HG02798 (cell line): ENCODE results near the gene MNT.

Source experiments
- ATAC-seq: cut with Tn5 transposase; IDR thresholded peaks from one replicate; pipeline ENCODE4 v1.9.1; 2021; ENCODE audit warnings: mild to moderate bottlenecking; ENCODE audit not compliant: unreplicated experiment, poor library complexity

Gene MNT

GRCh38 chr17:2385240-2386210, 15.3 kb downstream of the MNT start:
- no peak for ATAC-seq

DNA sequence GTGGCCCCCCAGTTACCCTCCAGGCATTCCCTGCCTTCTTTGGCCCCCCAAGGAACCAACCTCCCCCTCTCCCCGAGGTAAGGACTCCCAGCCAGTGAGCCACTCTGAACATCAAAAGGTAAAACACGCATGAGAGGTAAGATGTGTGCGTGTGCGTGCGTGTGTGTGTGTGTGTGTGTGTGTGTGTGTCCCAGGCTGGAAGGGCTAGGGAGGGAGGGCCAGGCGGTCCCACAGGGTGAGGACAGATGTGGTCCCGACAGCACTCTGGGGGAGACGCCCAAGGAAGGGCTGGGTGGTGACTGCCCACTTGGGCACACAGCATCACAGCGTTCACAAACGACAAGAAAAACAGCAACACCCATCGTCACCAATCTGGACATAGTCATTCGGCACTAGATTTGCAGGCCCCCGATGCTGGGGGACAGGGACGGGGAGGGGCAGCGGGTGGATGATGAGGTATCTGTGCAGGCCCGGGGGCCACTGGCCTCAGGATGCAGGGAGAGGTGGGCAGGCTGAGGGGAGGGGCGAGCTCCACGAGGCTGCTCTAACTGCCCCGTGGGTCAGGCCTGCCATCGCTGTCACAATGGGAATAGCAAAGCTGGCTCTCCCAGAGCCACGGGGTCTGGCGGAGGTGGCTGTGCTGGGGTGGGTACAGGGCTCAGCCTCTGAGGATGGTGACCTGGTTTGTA, 16.3 kb downstream of the MNT start:
- ATAC-seq, result no peak

DNA sequence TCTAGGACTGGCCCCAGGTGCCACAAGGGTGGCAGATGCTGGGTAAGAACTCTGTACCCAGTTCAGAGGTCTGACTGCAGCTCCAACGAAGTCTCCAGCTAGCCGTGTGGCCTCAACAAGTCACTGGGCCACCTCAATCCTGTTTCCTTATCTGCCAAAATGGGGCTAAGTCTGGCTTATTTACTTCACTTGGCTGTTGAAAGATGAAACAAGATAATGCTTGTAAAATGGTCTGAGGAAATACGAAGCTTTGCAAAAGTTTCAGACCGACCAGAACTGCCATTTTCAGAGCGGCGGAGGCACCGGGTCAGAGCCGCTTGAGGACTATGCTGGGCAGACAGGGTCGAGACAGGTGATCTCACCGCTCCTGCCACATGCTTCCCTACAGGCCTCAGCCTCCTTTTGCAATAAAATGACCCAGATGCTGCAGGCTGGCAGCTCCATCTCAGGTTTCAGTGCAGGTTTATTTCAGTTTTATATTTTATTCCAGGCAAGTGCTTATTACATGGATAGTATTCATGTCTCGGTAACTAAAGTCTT, 17.2 kb downstream of the MNT start:
- ATAC-seq, result no peak

- ATAC-seq, result no peak
Observed at GRCh38 chr17:2380950-2381649, 19.8 kb downstream of the MNT start.

GRCh38 chr17:2380226-2380922, 20.5 kb downstream of the MNT start:
- ATAC-seq, result no peak

DNA sequence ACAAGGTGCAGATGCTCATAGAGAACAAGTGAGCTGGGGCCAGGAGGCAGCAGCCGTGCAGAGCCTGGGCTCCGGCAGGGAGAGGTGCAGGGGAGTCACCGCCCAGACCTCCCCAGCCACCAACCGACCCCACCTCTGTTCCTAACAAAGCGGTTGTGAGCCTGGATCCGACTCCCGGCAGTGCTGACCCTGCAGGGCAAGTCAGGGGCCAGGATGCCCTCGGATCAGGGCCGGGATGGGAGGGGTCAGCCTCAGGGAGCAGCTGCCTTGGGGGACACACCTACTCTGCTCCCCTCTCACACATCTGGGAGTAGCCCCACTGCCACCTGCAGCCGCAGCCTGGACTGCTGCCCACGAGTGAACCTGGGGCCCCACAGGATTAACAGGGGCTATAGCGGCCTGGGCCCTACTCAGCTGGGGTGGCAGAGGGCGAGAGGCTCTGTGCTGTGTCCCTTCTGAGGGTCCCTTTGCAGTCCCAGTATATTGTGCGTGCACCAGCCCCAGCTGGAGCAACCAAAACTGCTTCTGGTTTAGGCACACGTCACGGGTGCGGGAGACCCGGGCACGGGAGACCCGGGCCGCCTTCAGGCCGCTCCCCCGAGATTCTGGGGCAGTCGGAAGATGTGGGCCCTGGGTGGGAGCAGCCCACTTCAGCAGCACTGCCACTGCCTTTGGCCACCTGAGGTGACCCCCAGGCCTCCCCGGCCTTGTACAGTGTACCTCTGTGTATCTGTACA, 21.2 kb downstream of the MNT start:
- no peak for ATAC-seq

- ATAC-seq, result no peak
Observed at GRCh38 chr17:2378905-2379304, 22.0 kb downstream of the MNT start.

DNA sequence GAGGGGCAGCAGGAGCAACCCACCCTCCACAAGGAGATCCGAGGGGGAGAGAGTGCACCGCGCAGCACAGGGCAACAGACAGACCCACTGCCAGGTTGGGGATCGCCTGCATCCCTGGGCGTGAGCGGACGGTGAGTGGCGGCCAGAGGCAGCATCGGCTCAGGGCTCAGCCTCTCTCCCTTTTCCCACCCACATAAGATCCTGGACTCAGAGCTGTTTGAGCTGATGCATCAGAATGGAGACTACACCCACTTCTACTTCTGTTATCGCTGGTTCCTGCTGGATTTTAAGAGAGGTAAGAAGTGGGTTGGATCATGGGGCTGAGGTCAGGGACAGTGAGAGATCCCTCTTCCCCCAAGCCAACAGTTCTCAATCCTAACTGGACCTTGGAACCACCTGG, 23.2 kb downstream of the MNT start:
- ATAC-seq, result no peak

GRCh38 chr17:2376107-2376506, 24.8 kb downstream of the MNT start:
- ATAC-seq, result no peak

- no peak for ATAC-seq
Observed at GRCh38 chr17:2375406-2375805, 25.5 kb downstream of the MNT start.

DNA sequence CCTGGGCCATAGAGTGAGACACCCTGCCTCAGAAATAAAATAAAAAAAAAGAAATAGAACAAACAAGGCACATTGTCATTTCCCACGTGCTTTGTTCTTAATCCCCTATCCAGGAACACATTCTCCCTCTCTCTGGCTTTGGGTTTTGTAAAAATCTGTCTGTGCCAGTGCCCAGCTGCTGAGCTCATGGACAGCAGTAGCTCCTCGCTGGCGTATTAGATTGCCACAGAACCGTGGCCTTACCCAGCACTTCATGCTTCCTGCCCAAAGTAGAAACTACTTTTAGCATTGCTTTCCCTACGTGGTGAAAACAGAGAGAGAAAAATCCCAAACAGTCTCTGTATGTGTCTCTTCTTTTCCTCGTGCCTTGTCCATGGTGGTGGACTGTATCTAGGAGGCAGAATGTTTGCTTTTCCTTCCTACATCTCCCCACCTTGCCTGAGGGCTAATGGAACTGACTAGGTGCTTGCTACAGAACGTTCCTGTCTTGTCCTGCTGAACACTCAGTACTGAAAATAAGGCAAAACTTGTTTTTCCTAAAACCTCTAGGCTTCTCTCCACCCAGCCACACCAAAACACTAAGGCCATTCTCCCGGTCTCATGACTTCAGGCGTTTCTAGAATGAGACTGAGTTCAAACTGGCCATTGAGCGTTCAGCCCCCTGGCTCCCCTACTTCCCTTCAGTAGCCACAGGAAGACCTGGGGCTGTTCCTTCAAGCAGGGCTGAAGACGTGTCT, 26.1 kb downstream of the MNT start:
- no peak for ATAC-seq

GRCh38 chr17:2373179-2373578, 27.7 kb downstream of the MNT start:
- ATAC-seq, result no peak

GRCh38 chr17:2372681-2373080, 28.2 kb downstream of the MNT start:
- ATAC-seq, result no peak

DNA sequence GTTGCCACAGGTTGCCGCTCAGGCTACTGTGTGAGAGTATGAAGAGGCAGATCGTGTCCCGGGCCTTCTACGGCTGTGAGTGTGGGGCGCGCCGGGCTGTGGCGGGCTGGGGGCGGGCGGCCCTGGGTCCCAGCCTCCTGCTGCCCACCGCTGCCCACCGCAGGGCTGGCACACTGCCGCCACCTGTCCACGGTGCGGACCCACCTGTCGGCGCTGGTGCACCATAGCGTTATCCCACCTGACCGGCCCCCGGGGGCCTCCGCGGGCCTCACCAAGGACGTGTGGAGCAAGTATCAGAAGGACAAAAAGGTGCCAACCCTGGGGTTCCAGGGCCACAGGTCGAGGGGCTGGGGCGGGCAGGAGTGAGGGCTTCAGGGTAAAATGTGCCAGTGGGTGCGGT, 28.7 kb downstream of the MNT start:
- no peak for ATAC-seq

- no peak for ATAC-seq
Observed at GRCh38 chr17:2371183-2372130, 29.4 kb downstream of the MNT start.

- no peak for ATAC-seq
Observed at GRCh38 chr17:2370211-2370589, 30.7 kb downstream of the MNT start.

DNA sequence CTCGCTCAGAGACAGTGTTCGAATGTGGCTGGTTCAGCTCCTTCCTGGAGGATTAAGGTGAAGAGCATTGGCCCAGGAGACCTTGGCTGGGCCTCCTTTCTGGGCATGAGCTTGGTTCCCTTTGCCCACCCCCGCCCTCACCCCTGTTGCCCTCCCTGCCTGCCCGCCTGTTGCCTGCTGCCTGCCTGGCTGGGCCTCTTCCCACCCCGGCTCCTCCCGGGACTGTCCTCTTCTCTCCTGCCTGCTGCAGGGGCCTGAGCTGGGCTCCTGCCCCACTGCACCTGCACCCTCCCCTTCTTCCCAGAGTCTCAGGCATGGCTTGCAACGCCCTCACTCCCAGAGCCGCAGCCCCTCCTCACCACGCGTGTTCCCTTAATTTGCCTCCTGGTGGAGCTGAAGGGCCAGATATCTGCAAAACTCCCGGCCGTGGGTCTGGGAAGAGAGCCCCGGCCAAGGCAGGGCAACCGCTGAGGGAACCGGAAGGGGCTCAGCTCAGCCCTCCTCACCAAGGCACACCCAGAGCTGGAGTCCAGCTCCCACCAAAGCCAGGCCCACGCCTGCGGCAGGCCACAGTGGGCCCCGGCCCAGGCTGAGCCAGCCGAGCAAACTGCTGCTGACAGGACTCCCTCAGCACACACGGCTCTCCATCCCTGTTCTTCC, 31.2 kb downstream of the MNT start:
- no peak for ATAC-seq
